ENCODE measurements around the gene CCDC87.

CCDC87 gene

DNA sequence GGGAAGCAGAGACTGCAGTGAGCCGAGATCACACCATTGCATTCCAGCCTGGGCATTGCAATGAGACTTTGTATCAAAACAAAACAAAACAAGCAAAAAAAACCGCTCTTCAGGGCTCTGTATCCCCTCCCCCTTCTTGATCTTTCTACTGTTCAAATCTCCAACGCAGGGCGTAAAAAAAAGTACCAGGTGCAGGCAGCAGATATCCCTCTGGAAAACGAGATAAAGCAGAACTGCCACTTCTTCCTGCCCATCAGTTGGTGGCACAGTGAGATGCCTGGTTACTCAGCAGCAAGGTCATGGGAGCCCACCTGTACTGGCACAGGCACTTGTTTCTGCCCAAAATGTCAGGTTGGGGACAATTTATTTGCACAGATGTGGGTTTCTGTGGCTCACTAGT lies 11.3 kb upstream of the CCDC87 start:
- Histone ChIP-seq H3K4me2 (no peak overlapping the region), H4K20me1 (peaks cover 0 to 40% (median 8%) of the 10 kb centered on the region in 11 experiments; a peak in 16 of 22 replicates), H3K9me3 (replicated peaks in 1 of 11) (peaks cover 0 to 5% (median 0%) of the 10 kb centered on the region in 11 experiments; a peak in 2 of 22 replicates), H3K4me1 (peaks cover 51 to 74% (median 61%) of the 10 kb centered on the region in 10 experiments), H3K27ac (no peak overlapping the region), H3K36me3 (peaks cover 64 to 79% (median 67%) of the 10 kb centered on the region in 11 experiments), H3K4me3 (no peak overlapping the region), H3K27me3 (no peaks in the 10 kb centered on the region), H3K9ac (no peak overlapping the region)
- no peak for TF ChIP-seq Cebpa-rat (IDR thresholded peaks at IDR 0.05)

DNA sequence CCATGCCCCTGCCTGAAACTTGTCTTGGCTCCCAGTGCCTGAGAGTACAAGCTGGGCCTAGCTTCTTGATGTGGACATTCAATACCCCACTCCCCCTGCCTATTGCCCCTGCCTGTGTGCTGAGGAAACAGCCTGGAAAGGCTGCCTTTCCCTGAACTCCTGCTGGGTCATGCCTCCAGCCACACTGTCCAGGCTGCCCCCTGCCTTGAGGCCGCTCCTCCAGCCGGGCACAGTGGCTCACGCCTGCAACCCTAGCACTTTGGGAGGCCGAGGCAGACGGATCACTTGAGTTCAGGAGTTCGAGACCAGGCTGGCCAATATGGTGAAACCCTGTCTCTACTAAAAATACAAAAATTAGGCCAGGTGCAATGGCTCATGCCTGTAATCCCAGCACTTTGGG lies 10.2 kb upstream of the CCDC87 start:
- Histone ChIP-seq H3K9ac (no peak overlapping the region), H3K4me2 (peak overlapping the region in 2 of 11 experiments; percentile 40 to 69; a peak in 1 of 22 replicates), H3K27me3 (no peaks in the 10 kb centered on the region), H3K4me3 (no peak overlapping the region), H4K20me1 (peaks cover 0 to 43% (median 8%) of the 10 kb centered on the region in 11 experiments; a peak in 16 of 22 replicates), H3K4me1 (peaks cover 43 to 69% (median 55%) of the 10 kb centered on the region in 10 experiments), H3K36me3 (peaks cover 68 to 82% (median 73%) of the 10 kb centered on the region in 11 experiments), H3K27ac (peak overlapping the region in 1 of 11 experiments; percentile 37; a peak in 1 of 22 replicates), H3K9me3 (replicated peaks in 1 of 11) (peaks cover 0 to 5% (median 0%) of the 10 kb centered on the region in 11 experiments; a peak in 2 of 22 replicates)
- no peak for TF ChIP-seq Cebpa-rat (IDR thresholded peaks at IDR 0.05)

DNA sequence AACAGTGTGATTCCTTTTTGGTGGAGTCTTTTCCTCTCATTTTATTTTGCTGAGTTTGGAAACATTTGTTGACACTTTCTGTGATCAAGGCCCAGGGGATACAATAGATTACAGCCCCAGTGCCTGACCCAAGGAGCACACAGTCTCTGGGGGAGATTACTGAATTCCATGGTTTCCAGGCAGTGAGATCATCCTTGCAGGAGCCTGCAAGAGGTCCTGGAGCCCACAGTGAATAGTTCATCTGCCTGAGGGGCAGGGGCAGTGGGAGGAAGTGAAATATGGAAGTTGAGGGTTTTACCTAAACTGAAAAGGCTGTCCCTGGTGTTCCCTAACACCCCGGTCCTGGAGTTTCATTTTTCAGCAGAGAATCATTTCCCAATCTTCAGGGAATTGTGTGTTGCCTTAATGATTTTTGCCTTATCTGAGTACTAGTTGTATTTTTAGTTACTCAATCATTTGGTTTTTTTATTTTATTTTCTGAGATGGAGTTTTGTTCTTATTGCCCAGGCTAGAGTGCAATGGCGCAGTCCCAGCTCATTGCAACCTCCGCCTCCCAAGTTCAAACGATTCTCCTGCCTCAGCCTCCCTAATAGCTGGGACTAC lies 7.9 kb upstream of the CCDC87 start:
- H3K4me1 ChIP-seq, result peaks cover 44 to 69% (median 55%) of the 10 kb centered on the region in 10 experiments
- H3K9ac ChIP-seq, result peak overlapping the region in 9 of 11 experiments; percentile 11 to 49 (median 27); a peak in 10 of 22 replicates
- no peaks in the 10 kb centered on the region for H3K9me3 ChIP-seq (replicated peaks in 1 of 11)
- peak overlapping the region in 9 of 11 experiments; percentile 9 to 53 (median 26); a peak in 9 of 22 replicates for H3K27ac ChIP-seq
- no peaks in the 10 kb centered on the region for H3K27me3 ChIP-seq
- peaks cover 49 to 65% (median 57%) of the 10 kb centered on the region in 11 experiments for H3K36me3 ChIP-seq
- H3K4me2 ChIP-seq, result peak overlapping the region; percentile 53 to 81 (median 70)
- peaks cover 4 to 35% (median 8%) of the 10 kb centered on the region in 11 experiments; a peak in 15 of 22 replicates for H4K20me1 ChIP-seq
- no peak overlapping the region for H3K4me3 ChIP-seq
- TF ChIP-seq Cebpa-rat (IDR thresholded peaks at IDR 0.05), result no peak

DNA sequence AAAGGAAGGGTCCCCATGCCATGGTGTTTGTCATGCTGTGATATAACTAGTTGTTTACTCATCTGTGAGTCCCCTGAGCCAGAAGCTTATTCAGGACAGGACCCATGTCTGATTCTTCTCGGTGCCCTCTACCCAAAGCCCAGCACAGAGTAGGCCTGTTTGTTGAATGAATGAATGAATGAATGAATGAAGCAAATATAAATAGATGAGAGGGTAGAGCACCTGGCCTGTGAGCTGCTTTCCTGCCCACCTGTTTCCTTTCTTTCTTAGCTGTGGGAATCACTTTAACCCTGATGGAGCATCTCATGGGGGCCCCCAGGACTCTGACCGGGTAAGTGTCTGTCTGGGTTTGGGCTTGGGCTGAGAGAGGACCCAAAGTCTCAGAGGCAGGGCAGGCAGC lies 7.4 kb upstream of the CCDC87 start:
- peaks cover 5 to 39% (median 12%) of the 10 kb centered on the region in 11 experiments; a peak in 14 of 22 replicates for H4K20me1 ChIP-seq
- peaks cover 43 to 60% (median 52%) of the 10 kb centered on the region in 11 experiments for H3K36me3 ChIP-seq
- peak overlapping the region in 9 of 11 experiments; percentile 11 to 49 (median 27); a peak in 10 of 22 replicates for H3K9ac ChIP-seq
- TF ChIP-seq Cebpa-rat (IDR thresholded peaks at IDR 0.05), result no peak
- no peaks in the 10 kb centered on the region for H3K27me3 ChIP-seq
- H3K9me3 ChIP-seq (replicated peaks in 1 of 11), result no peaks in the 10 kb centered on the region
- H3K4me1 ChIP-seq, result peaks cover 49 to 74% (median 60%) of the 10 kb centered on the region in 10 experiments
- H3K4me3 ChIP-seq, result no peak overlapping the region
- peak overlapping the region; percentile 53 to 81 (median 70) for H3K4me2 ChIP-seq
- peak overlapping the region in 9 of 11 experiments; percentile 9 to 53 (median 26); a peak in 10 of 22 replicates for H3K27ac ChIP-seq

DNA sequence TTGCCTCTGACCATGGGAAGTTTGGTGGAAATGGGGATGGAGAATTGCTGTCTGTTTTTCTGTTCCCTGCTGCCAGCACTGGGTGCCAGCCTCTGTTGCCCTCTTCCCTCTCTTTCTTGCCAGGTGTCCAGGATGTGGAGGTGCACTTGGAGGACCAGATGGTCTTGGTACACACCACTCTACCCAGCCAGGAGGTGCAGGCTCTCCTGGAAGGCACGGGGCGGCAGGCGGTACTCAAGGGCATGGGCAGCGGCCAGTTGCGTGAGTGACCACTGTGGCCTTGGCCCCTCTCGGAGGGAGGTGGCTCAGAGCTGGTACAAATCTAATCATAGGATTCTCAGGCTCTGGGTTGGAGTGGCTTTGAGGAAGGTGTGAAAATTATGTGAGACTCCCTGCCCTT lies 6.1 kb upstream of the CCDC87 start:
- TF ChIP-seq Cebpa-rat (IDR thresholded peaks at IDR 0.05), result no peak
- Histone ChIP-seq H3K4me3 (no peak overlapping the region), H3K9me3 (replicated peaks in 1 of 11) (no peaks in the 10 kb centered on the region), H3K36me3 (peaks cover 31 to 47% (median 40%) of the 10 kb centered on the region in 11 experiments), H3K4me2 (peak overlapping the region in 4 of 11 experiments; percentile 68 to 74 (median 72); a peak in 1 of 22 replicates), H3K27me3 (no peaks in the 10 kb centered on the region), H3K9ac (no peak overlapping the region), H3K4me1 (peaks cover 62 to 77% (median 70%) of the 10 kb centered on the region in 10 experiments), H4K20me1 (peaks cover 6 to 39% (median 15%) of the 10 kb centered on the region in 11 experiments; a peak in 14 of 22 replicates), H3K27ac (peak overlapping the region in 2 of 11 experiments; percentile 0 to 5; a peak in 1 of 22 replicates)

DNA sequence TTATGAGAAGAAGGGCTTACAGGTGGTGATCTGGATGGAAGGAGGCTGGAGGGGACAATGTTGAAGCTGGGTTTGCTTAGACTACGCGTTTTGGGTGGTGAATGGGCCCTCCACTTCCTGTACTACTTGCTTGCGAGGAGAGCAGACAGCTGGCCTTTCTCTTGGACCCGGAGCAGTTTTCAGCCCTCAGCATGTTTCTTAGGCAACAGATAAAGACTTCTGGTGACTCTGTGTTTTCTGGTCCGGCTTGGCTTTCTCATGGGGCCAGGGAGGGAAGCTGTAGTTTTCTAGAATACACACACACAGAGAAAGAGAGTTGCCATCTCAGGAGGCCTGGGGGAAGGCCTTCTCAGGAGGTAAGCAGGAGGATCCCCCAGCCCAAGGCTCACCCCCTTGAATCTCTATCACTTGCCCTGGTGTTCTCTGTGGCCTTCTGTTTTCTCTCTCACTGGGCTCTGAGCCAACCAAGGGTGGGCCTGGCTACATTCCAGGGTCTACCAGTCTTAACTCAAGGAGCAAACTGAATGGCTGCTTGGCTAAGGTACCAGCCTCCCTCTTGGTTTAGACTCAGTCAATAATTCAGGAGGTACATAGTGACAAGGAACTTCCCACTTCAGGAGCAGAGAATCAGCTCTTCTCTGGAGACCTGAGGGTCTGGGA lies 2.5 kb upstream of the CCDC87 start:
- Histone ChIP-seq H3K9ac (peak overlapping the region; percentile 49 to 87 (median 68)), H3K27me3 (no peaks in the 10 kb centered on the region), H3K4me3 (peak overlapping the region; percentile 13 to 69 (median 34); a peak in 17 of 20 replicates), H3K4me1 (peaks cover 60 to 82% (median 74%) of the 10 kb centered on the region in 10 experiments), H3K36me3 (peaks cover 11 to 21% (median 16%) of the 10 kb centered on the region in 11 experiments), H4K20me1 (peaks cover 2 to 21% (median 8%) of the 10 kb centered on the region in 11 experiments; a peak in 13 of 22 replicates), H3K9me3 (replicated peaks in 1 of 11) (peaks cover 0 to 15% (median 8%) of the 10 kb centered on the region in 11 experiments; a peak in 16 of 22 replicates), H3K27ac (peak overlapping the region; percentile 57 to 89 (median 77); a peak in 21 of 22 replicates), H3K4me2 (peak overlapping the region; percentile 90 to 99 (median 95))
- TF ChIP-seq Cebpa-rat (IDR thresholded peaks at IDR 0.05), result 0 out of 22 replicates have a peak, but pooled peaks of 1 of the 11 experiments have one; percentile 6

DNA sequence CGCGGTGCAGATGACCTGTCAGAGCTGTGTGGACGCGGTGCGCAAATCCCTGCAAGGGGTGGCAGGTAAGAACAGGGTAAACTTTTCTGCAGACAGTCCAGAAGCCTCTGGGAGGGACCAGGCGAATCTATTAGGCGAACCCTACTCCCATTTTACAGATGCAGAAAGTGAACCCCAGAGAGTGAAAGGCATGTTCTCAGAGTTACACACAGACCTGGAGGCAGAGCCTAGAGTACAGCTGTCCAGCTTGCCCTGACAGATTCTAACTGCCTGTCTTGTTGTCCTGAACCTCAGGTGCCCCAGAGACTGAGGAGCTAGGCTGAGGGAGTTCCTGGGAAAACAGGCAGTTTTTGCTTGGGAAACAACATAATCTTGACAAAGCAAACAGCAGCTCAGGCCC lies 787 bp upstream of the CCDC87 start:
- peaks cover 0 to 29% (median 17%) of the 10 kb centered on the region in 11 experiments; a peak in 17 of 22 replicates for H3K9me3 ChIP-seq (replicated peaks in 1 of 11)
- peak overlapping the region; percentile 70 to 89 (median 79) for H3K27ac ChIP-seq
- H3K9ac ChIP-seq, result peak overlapping the region; percentile 72 to 92 (median 85)
- no peak for TF ChIP-seq Cebpa-rat (IDR thresholded peaks at IDR 0.05)
- peak overlapping the region; percentile 90 to 99 (median 95) for H3K4me2 ChIP-seq
- H3K4me1 ChIP-seq, result peaks cover 45 to 66% (median 60%) of the 10 kb centered on the region in 10 experiments
- H4K20me1 ChIP-seq, result peaks cover 0 to 16% (median 6%) of the 10 kb centered on the region in 11 experiments; a peak in 7 of 22 replicates
- H3K27me3 ChIP-seq, result no peaks in the 10 kb centered on the region
- peaks cover 0 to 4% (median 0%) of the 10 kb centered on the region in 11 experiments; a peak in 6 of 22 replicates for H3K36me3 ChIP-seq
- H3K4me3 ChIP-seq, result peak overlapping the region; percentile 61 to 79 (median 71)

DNA sequence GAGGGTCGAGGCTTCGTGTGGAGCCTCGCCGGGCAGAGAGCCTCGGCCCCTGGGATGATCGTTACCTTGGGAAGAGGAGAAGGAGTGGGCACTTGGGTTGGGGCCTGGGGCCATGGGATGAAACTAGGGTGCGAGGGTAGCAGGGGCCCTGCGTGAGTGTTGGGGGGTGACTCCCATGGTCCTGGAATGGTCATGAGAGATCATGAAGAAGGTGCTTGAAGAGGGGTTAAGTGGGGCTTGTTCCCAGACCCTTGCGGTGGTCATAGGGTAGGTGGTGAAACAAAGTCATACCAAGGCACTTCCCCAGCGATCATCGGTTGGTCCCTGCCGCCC lies 406 bp upstream of the CCDC87 start:
- Histone ChIP-seq H3K9me3 (replicated peaks in 1 of 11) (peaks cover 0 to 29% (median 17%) of the 10 kb centered on the region in 11 experiments; a peak in 17 of 22 replicates), H3K4me1 (peaks cover 45 to 66% (median 60%) of the 10 kb centered on the region in 10 experiments), H3K9ac (peak overlapping the region; percentile 72 to 92 (median 85)), H3K27ac (peak overlapping the region; percentile 70 to 89 (median 79)), H4K20me1 (peaks cover 0 to 16% (median 6%) of the 10 kb centered on the region in 11 experiments; a peak in 6 of 22 replicates), H3K4me2 (peak overlapping the region; percentile 90 to 99 (median 95)), H3K27me3 (no peaks in the 10 kb centered on the region), H3K36me3 (peaks cover 0 to 4% (median 0%) of the 10 kb centered on the region in 11 experiments; a peak in 3 of 22 replicates), H3K4me3 (peak overlapping the region; percentile 61 to 79 (median 71))
- TF ChIP-seq Cebpa-rat (IDR thresholded peaks at IDR 0.05), result no peak
